SK-N-SH (cell line): ENCODE measurements around the gene VPS16. TPM values are rescaled to one million over a fixed set of nuclear protein-coding genes. Genes with fewer than 3 reads are reported as not detected.

Source experiments
- CTCF ChIA-PET: fragments of 300-600, 350-600 bp; formaldehyde crosslinking; extraction: SDS; loops from one replicate; lab custom pipeline; 2021; lab: Yijun Ruan, JAX
- POLR2A ChIA-PET: fragments of 350-600 bp; sonication (Branson Sonifier 250); formaldehyde crosslinking; extraction: SDS; loops from one replicate; lab custom pipeline; 2020; ENCODE audit warnings: antibody characterized with exemption, inconsistent platforms; lab: Yijun Ruan, JAX
- DNase-seq: peaks from one replicate; pipeline ENCODE4 v3.0.0; 2012
- H2AFZ ChIP-seq: fragments of 200-600 bp; sonication (generic); 2 replicates; pipeline ENCODE4 v1.8.1; 2016; ENCODE audit warnings: antibody characterized with exemption, mild to moderate bottlenecking, low read depth
- H3F3A ChIP-seq: fragments of 200-600 bp; sonication (generic); replicated peaks from 2 replicates; pipeline ENCODE3; 2016; ENCODE audit warnings: antibody characterized with exemption, mild to moderate bottlenecking; ENCODE audit not compliant: insufficient read depth
- H3K27ac ChIP-seq, 2 experiments: fragments of 200-500 bp in 1 of 2; fragments of 200-600 bp in 1 of 2; sonication (Bioruptor generic) in 1 of 2; sonication (generic), shearing (Covaris generic) in 1 of 2; 2 replicates each; pipeline versions ENCODE4 v1.5.1 to v1.6.1; 2014 to 2016; ENCODE audit warnings: low read depth in 2 of 2, inconsistent platforms in 1 of 2, low read length in 1 of 2, mild to moderate bottlenecking in 1 of 2, mixed read lengths in 1 of 2
- H3K27me3 ChIP-seq: fragments of 200-600 bp; sonication (generic), shearing (Covaris generic); 2 replicates; pipeline ENCODE4 v1.6.1; 2016; ENCODE audit warnings: mixed run types; ENCODE audit not compliant: insufficient read depth
- H3K36me3 ChIP-seq, 2 experiments: fragments of 200-500 bp in 1 of 2; fragments of 200-600 bp in 1 of 2; sonication (Bioruptor generic) in 1 of 2; sonication (generic) in 1 of 2; replicated peaks in 1 of 2; 2 replicates each; pipeline versions ENCODE3 to v1.5.1; 2014 to 2016; ENCODE audit warnings: low read length in 1 of 2, mild to moderate bottlenecking in 1 of 2; ENCODE audit not compliant: insufficient read depth in 2 of 2, control insufficient read depth in 1 of 2
- H3K4me1 ChIP-seq, 2 experiments: fragments of 200-500 bp in 1 of 2; fragments of 200-600 bp in 1 of 2; sonication (Bioruptor generic) in 1 of 2; sonication (generic), shearing (Covaris generic) in 1 of 2; 2 replicates each; pipeline versions ENCODE4 v1.5.1 to v1.6.1; 2014 to 2016; ENCODE audit warnings: low read depth in 1 of 2, low read length in 1 of 2, mixed run types in 1 of 2; ENCODE audit not compliant: insufficient read depth in 2 of 2, control insufficient read depth in 1 of 2
- H3K4me2 ChIP-seq: fragments of 200-600 bp; sonication (generic), shearing (Covaris generic); 2 replicates; pipeline ENCODE4 v1.6.1; 2017; ENCODE audit warnings: mixed run types
- H3K4me3 ChIP-seq, 2 experiments: fragments of 200-500 bp in 1 of 2; fragments of 200-600 bp in 1 of 2; sonication (Bioruptor generic) in 1 of 2; sonication (generic), shearing (Covaris generic) in 1 of 2; 2 replicates each; pipeline versions ENCODE4 v1.5.1 to v1.8.1; 2014 to 2016; ENCODE audit warnings: low read depth in 2 of 2, inconsistent platforms in 1 of 2, low read length in 1 of 2, mild to moderate bottlenecking in 1 of 2, mixed read lengths in 1 of 2, moderate library complexity in 1 of 2
- H3K79me2 ChIP-seq: fragments of 200-600 bp; sonication (generic); 2 replicates; pipeline ENCODE4 v1.8.1; 2017; ENCODE audit warnings: mild to moderate bottlenecking; ENCODE audit not compliant: insufficient read depth
- H3K9ac ChIP-seq: fragments of 200-600 bp; sonication (generic); 2 replicates; pipeline ENCODE4 v1.6.1; 2017; ENCODE audit warnings: mixed run types
- H3K9me2 ChIP-seq: fragments of 200-600 bp; sonication (generic); 2 replicates; pipeline ENCODE4 v1.6.1; 2017; ENCODE audit warnings: mixed run types
- H3K9me3 ChIP-seq: fragments of 200-600 bp; sonication (generic); 2 replicates; pipeline ENCODE4 v1.6.1; 2017; ENCODE audit warnings: mixed run types, mild to moderate bottlenecking, moderate library complexity
- H4K20me1 ChIP-seq: fragments of 200-600 bp; sonication (generic); 2 replicates; pipeline ENCODE4 v1.6.1; 2017; ENCODE audit warnings: mild to moderate bottlenecking, mixed run types; ENCODE audit not compliant: insufficient read depth
- CHD2 ChIP-seq: fragments of 150-350 bp; IDR thresholded peaks from 2 replicates; pipeline ENCODE4 v1.6.1; 2018; ENCODE audit warnings: low read length; ENCODE audit not compliant: partially characterized antibody
- ELF1 ChIP-seq: IDR thresholded peaks from 2 replicates; pipeline ENCODE4 v1.4.0; 2012
- FOXM1 ChIP-seq: IDR thresholded peaks from 2 replicates; pipeline ENCODE4 v1.4.0; 2012; ENCODE audit warnings: low read depth, mild to moderate bottlenecking
- GABPA ChIP-seq: IDR thresholded peaks from 2 replicates; pipeline ENCODE4 v1.4.0; 2012; ENCODE audit warnings: low read depth, mild to moderate bottlenecking
- JUND ChIP-seq: IDR thresholded peaks from 2 replicates; pipeline ENCODE4 v1.4.0; 2012
- MEF2A ChIP-seq: IDR thresholded peaks from 2 replicates; pipeline ENCODE4 v1.4.0; 2012; ENCODE audit warnings: low read depth, borderline replicate concordance
- MXI1 ChIP-seq: IDR thresholded peaks from 2 replicates; pipeline ENCODE4 v1.6.1; 2012; ENCODE audit warnings: mild to moderate bottlenecking, low read depth, low read length, improper control_type of control experiment
- NFIC ChIP-seq: IDR thresholded peaks from 2 replicates; pipeline ENCODE4 v1.4.0; 2012; ENCODE audit warnings: borderline replicate concordance
- NRF1 ChIP-seq: IDR thresholded peaks from 2 replicates; pipeline ENCODE4 v1.6.1; 2012; ENCODE audit warnings: low read depth, mild to moderate bottlenecking, low read length
- POLR2AphosphoS5 ChIP-seq: IDR thresholded peaks from 2 replicates; pipeline ENCODE4 v1.6.1; 2012; ENCODE audit warnings: low read depth, low read length
- RFX5 ChIP-seq: IDR thresholded peaks from 2 replicates; pipeline ENCODE4 v1.6.1; 2012; ENCODE audit warnings: mild to moderate bottlenecking, improper control_type of control experiment, low read length
- SMC3 ChIP-seq: IDR thresholded peaks from 2 replicates; pipeline ENCODE4 v1.6.1; 2012; ENCODE audit warnings: low read depth, low read length, improper control_type of control experiment
- TAF1 ChIP-seq: IDR thresholded peaks from 2 replicates; pipeline ENCODE4 v1.6.1; 2012; ENCODE audit warnings: low read depth, mild to moderate bottlenecking, low read length, moderate library complexity, borderline replicate concordance
- TEAD4 ChIP-seq: IDR thresholded peaks from 2 replicates; pipeline ENCODE4 v1.4.0; 2012; ENCODE audit warnings: mild to moderate bottlenecking, borderline replicate concordance; ENCODE audit not compliant: insufficient read depth
- WGBS: methylation state at CpG from one replicate; pipeline ENCODE4 v1.1.6; 2017; ENCODE audit warnings: low lambda C conversion rate; 5-methylcytosine and 5-hydroxymethylcytosine counted together
- polyA plus RNA-seq, 3 experiments: library from polyadenylated mRNA; depleted of rRNA; stranded (reverse); fragments of >200 nt; gene quantifications; 2 replicates each; pipeline ENCODE4 v1.2.3, GENCODE V29; 2012
- TF ChIP-seq, protein P1 (sequence below): IDR thresholded peaks from 2 replicates; pipeline ENCODE4 v1.4.0; 2012; ENCODE audit warnings: low read depth, borderline replicate concordance
- TF ChIP-seq, protein P2 (sequence below): IDR thresholded peaks from 2 replicates; pipeline ENCODE4 v1.4.0; 2012; ENCODE audit warnings: low read depth
- TF ChIP-seq, protein P3 (sequence below): fragments of 150-350 bp; IDR thresholded peaks from 2 replicates; pipeline ENCODE4 v1.6.1; 2017; ENCODE audit warnings: antibody characterized with exemption, low read length, low read depth, borderline replicate concordance
- TF ChIP-seq, protein P4 (sequence below): IDR thresholded peaks from 2 replicates; pipeline ENCODE4 v1.4.0; 2012; ENCODE audit warnings: low read depth, borderline replicate concordance

VPS16 gene
- polyA plus RNA-seq, 1 of the 3 experiments (the other 2 are of a cell fraction): 62.0 TPM

DNA sequence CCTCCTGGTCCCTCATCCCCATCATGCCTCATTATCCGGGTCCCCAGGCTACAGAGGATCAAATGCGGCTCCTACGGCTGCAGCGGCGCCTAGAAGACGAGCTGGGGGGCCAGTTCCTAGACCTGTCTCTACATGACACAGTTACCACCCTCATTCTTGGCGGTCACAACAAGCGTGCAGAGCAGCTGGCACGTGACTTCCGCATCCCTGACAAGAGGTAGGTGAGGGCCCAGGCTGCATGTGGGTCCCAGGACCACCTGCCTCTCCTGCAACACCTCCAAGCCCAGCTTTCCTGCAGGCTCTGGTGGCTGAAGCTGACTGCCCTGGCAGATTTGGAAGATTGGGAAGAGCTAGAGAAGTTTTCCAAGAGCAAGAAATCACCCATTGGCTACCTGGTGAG lies 24.6 kb downstream of the VPS16 start (continued):
- TF ChIP-seq, protein P1, sequence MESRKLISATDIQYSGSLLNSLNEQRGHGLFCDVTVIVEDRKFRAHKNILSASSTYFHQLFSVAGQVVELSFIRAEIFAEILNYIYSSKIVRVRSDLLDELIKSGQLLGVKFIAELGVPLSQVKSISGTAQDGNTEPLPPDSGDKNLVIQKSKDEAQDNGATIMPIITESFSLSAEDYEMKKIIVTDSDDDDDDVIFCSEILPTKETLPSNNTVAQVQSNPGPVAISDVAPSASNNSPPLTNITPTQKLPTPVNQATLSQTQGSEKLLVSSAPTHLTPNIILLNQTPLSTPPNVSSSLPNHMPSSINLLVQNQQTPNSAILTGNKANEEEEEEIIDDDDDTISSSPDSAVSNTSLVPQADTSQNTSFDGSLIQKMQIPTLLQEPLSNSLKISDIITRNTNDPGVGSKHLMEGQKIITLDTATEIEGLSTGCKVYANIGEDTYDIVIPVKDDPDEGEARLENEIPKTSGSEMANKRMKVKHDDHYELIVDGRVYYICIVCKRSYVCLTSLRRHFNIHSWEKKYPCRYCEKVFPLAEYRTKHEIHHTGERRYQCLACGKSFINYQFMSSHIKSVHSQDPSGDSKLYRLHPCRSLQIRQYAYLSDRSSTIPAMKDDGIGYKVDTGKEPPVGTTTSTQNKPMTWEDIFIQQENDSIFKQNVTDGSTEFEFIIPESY: no peak
- no peak for TF ChIP-seq ELF1
- TF ChIP-seq POLR2AphosphoS5: no peak
- no peak for TF ChIP-seq JUND
- no peak for TF ChIP-seq NFIC
- TF ChIP-seq TEAD4: no peak
- TF ChIP-seq, protein P2, sequence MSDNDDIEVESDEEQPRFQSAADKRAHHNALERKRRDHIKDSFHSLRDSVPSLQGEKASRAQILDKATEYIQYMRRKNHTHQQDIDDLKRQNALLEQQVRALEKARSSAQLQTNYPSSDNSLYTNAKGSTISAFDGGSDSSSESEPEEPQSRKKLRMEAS: no peak
- TF ChIP-seq, protein P3, sequence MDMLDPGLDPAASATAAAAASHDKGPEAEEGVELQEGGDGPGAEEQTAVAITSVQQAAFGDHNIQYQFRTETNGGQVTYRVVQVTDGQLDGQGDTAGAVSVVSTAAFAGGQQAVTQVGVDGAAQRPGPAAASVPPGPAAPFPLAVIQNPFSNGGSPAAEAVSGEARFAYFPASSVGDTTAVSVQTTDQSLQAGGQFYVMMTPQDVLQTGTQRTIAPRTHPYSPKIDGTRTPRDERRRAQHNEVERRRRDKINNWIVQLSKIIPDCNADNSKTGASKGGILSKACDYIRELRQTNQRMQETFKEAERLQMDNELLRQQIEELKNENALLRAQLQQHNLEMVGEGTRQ: no peak
- TF ChIP-seq GABPA: no peak

DNA sequence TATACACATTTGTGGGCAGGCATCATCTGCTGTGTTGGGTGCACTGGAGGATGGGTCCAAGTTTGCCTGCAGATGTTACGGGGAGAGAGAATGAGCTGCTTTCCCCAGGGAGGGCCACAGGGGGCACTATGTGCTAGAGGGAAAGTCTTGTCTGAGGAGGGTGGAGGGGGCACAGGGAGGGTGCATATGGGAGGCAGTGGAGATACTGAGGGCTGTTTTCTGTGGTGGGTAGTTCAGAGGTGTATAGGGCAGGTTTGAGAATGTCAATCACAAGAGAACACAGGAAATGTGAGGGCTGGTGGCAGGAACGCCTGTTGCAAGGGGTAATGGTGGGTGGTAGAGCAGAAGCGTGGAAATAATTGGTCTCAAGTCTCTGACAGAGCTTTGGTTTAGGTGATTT lies 25.1 kb downstream of the VPS16 start:
- POLR2A ChIA-PET: no interaction called here
- H3F3A ChIP-seq: peaks cover 8% of the 10 kb centered on the region
- TF ChIP-seq ELF1 (no peak), SMC3 (no peak), POLR2AphosphoS5 (no peak), CHD2 (no peak), MEF2A (no peak), MXI1 (no peak), TAF1 (no peak), NRF1 (no peak), RFX5 (no peak), FOXM1 (no peak), NFIC (no peak), JUND (no peak), GABPA (no peak)
- TF ChIP-seq, protein P4, sequence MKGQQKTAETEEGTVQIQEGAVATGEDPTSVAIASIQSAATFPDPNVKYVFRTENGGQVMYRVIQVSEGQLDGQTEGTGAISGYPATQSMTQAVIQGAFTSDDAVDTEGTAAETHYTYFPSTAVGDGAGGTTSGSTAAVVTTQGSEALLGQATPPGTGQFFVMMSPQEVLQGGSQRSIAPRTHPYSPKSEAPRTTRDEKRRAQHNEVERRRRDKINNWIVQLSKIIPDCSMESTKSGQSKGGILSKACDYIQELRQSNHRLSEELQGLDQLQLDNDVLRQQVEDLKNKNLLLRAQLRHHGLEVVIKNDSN: no peak
- TF ChIP-seq, protein P3: no peak
- TF ChIP-seq, all 33 proteins: peak for 0
- H3K9ac ChIP-seq: no peak overlapping the region
- H3K4me1 ChIP-seq: peaks cover 0 to 5% of the 10 kb centered on the region in 2 experiments; a peak in 3 of 4 replicates
- H4K20me1 ChIP-seq: no peaks in the 10 kb centered on the region
- H3K9me3 ChIP-seq: no peaks in the 10 kb centered on the region
- DNase-seq: no peak
- H3K9me2 ChIP-seq: no peaks in the 10 kb centered on the region
- H2AFZ ChIP-seq: no peak overlapping the region
- 95% methylated on average over 3 of the region's 3 CpGs for WGBS
- no peak overlapping the region for H3K4me3 ChIP-seq
- H3K79me2 ChIP-seq: no peaks in the 10 kb centered on the region
- no peak overlapping the region for H3K27ac ChIP-seq
- peaks cover 0 to 46% of the 10 kb centered on the region in 2 experiments for H3K36me3 ChIP-seq
- no peak overlapping the region for H3K4me2 ChIP-seq
- no peaks in the 10 kb centered on the region for H3K27me3 ChIP-seq
- CTCF ChIA-PET: interaction anchor here (0.5 to 1.5 kb wide), 4 partner anchors 14 to 23 kb away, joined by 3 to 6 read pairs (median 3); no protein-coding TSS in a partner anchor
